Measurements from ENCODE around the gene IL12A.

The IL12A gene

DNA sequence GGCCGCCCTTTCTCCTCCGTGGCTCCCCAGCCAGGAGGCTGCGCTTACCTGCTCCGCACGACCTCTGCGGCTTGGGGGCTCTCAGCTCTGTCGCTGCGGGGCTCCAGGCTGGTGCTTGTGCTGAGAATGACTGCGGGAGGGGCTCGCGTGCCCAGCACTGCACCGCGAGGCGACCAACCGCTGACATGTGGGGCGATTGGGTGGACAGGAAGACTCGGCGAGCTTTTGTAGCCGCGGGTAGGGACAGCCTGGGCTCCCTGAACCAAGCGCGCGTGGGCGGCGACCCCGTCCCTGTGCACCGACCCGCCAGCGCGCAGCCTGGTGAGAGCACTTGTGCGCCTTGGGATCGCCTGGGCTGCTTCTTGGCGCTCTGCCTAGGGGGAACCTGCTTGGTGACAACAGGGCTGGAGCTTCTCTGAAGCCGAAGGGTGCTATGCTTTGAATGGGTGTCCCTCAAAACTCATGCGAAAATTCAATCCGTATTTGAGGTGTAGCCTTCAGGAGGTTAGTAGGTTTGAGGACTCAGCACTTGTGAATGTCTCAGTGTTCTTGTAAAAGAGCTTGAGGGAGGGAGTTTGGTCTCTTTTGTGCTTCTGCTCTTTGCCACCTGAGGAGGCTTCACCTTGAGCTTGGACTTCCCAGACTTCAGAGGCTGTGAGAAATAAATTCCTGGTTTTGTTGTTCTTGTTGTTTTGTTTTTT, 50.4 kb downstream of the IL12A start:
- peak; percentile 40 for DNase-seq

GRCh38 chr3:160040181-160040580, 51.5 kb downstream of the IL12A start:
- no peak for DNase-seq

DNA sequence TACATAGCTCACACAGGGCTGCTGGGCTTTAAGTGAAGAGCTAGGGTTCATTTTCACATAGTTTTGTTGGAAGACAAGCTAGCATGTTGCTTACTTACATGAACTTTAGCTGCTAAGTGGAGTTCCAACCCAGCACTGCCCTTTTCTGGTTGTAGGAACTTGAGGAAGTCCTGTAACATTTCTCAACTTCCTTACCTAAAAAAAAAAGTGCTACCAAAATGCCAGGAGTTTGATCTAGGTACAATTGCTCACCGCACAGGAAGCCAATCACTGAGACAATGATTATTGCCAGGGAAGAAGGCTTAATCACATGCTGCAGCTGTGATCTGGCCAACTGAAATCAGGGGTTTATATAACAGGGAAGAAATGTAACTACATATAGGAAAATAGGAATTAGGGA, 52.8 kb downstream of the IL12A start:
- DNase-seq: no peak

GRCh38 chr3:160044121-160044520, 55.5 kb downstream of the IL12A start:
- DNase-seq: no peak

Data from stimulated activated CD8-positive, alpha-beta memory T cell treated with anti-CD3 and anti-CD28 coated beads, Interleukin-4, amount 100 ng/mL, for 48 hours (primary cell).